HFF-Myc (cell line): ENCODE measurements around the gene GUCA2B.

Experiments
- DNase-seq: peaks from one replicate; pipeline ENCODE4 v3.0.0-alpha.2; 2011; ENCODE audit warnings: low read depth; ENCODE audit errors: extremely low read depth
- H3K4me3 ChIP-seq: replicated peaks from 2 replicates; pipeline ENCODE4 v1.5.1; 2011; ENCODE audit warnings: low read depth, mild to moderate bottlenecking, control low read depth, low read length
- CTCF ChIP-seq: IDR thresholded peaks from 2 replicates; pipeline ENCODE4 v1.5.1; 2012; ENCODE audit warnings: mild to moderate bottlenecking, low read depth, low read length, control low read depth; ENCODE audit errors: missing control alignments

GUCA2B gene

GRCh38 chr1:42141978-42142377, 11.2 kb upstream of the GUCA2B start:
- DNase-seq, result no peak
- H3K4me3 ChIP-seq, result no peak overlapping the region

GRCh38 chr1:42142894-42143675, 10.1 kb upstream of the GUCA2B start:
- no peak overlapping the region for H3K4me3 ChIP-seq
- TF ChIP-seq CTCF, result no peak
- no peak for DNase-seq

More at GRCh38 chr1:42141978-42142377, 11.2 kb upstream of the GUCA2B start:
- TF ChIP-seq CTCF, result no peak

GRCh38 chr1:42143896-42144710, 9.1 kb upstream of the GUCA2B start:
- TF ChIP-seq CTCF, result no peak
- no peak for DNase-seq
- no peak overlapping the region for H3K4me3 ChIP-seq

- no peak for DNase-seq
- TF ChIP-seq CTCF, result no peak
- H3K4me3 ChIP-seq, result no peak overlapping the region
These were observed 8.4 kb upstream of the GUCA2B start for GRCh38 chr1:42144711-42145388.

- H3K4me3 ChIP-seq, result no peak overlapping the region
- TF ChIP-seq CTCF, result no peak
- DNase-seq, result no peak
These were observed 7.9 kb upstream of the GUCA2B start for GRCh38 chr1:42145389-42145716.

- H3K4me3 ChIP-seq, result no peak overlapping the region
- no peak for TF ChIP-seq CTCF
- no peak for DNase-seq
These were observed 7.2 kb upstream of the GUCA2B start for GRCh38 chr1:42145764-42146625.
